HEK293T (cell line): ENCODE measurements around the gene PEMT.
"Not testable (repeated sequence)": the region's sequence is repeated elsewhere in the genome, so short reads cannot be mapped to it uniquely, and the experiment has no call there.

ENCODE experiments used
- CTCF ChIA-PET: fragments of 350-600 bp; formaldehyde crosslinking; extraction: SDS; loops from one replicate; lab custom pipeline; 2021; ENCODE audit warnings: antibody characterized with exemption, inconsistent platforms; lab: Yijun Ruan, JAX
- POLR2A ChIA-PET: fragments of 350-600 bp; formaldehyde crosslinking; extraction: SDS; loops from one replicate; lab custom pipeline; 2020; ENCODE audit warnings: antibody characterized with exemption, inconsistent platforms; lab: Yijun Ruan, JAX
- DNase-seq: peaks from one replicate; pipeline ENCODE4 v3.0.0; 2012; ENCODE audit warnings: mixed read lengths; ENCODE audit errors: extremely low spot score
- ARNT ChIP-seq: fragments of 450-650 bp; IDR thresholded peaks from 2 replicates; pipeline ENCODE4 v1.6.1; 2017; ENCODE audit warnings: mild to moderate bottlenecking
- BHLHE40 ChIP-seq: fragments of 450-650 bp; IDR thresholded peaks from 2 replicates; pipeline ENCODE4 v1.6.1; 2016; ENCODE audit warnings: mild to moderate bottlenecking, moderate library complexity, borderline replicate concordance
- CTBP1 ChIP-seq: fragments of 450-650 bp; IDR thresholded peaks from 2 replicates; pipeline ENCODE4 v1.6.1; 2016; ENCODE audit warnings: borderline replicate concordance
- ELF4 ChIP-seq: fragments of 450-650 bp; IDR thresholded peaks from 2 replicates; pipeline ENCODE4 v1.6.1; 2017; ENCODE audit warnings: antibody characterized with exemption
- FOXA1 ChIP-seq: fragments of 450-650 bp; IDR thresholded peaks from 2 replicates; pipeline ENCODE4 v1.6.1; 2016; ENCODE audit warnings: mild to moderate bottlenecking
- FOXK2 ChIP-seq: fragments of 450-650 bp; IDR thresholded peaks from 2 replicates; pipeline ENCODE4 v1.6.1; 2016; ENCODE audit warnings: mild to moderate bottlenecking
- FOXM1 ChIP-seq: fragments of 450-650 bp; IDR thresholded peaks from 2 replicates; pipeline ENCODE4 v1.6.1; 2017; ENCODE audit warnings: mild to moderate bottlenecking, borderline replicate concordance
- HDGF ChIP-seq: fragments of 450-650 bp; IDR thresholded peaks from 2 replicates; pipeline ENCODE4 v1.6.1; 2017; ENCODE audit warnings: antibody characterized with exemption, borderline replicate concordance
- L3MBTL2 ChIP-seq: fragments of 450-650 bp; conservative IDR thresholded peaks from 2 replicates; pipeline ENCODE4 v1.6.1; 2016; ENCODE audit warnings: mild to moderate bottlenecking
- LEF1 ChIP-seq: fragments of 450-650 bp; IDR thresholded peaks from 2 replicates; pipeline ENCODE4 v1.6.1; 2017; ENCODE audit warnings: mild to moderate bottlenecking, borderline replicate concordance
- NFRKB ChIP-seq: fragments of 450-650 bp; IDR thresholded peaks from 2 replicates; pipeline ENCODE4 v1.6.1; 2016; ENCODE audit warnings: mild to moderate bottlenecking, moderate library complexity
- PKNOX1 ChIP-seq: fragments of 450-650 bp; IDR thresholded peaks from 2 replicates; pipeline ENCODE4 v1.6.1; 2016
- SP1 ChIP-seq: fragments of 450-650 bp; IDR thresholded peaks from 2 replicates; pipeline ENCODE4 v1.6.1; 2017
- SUZ12 ChIP-seq: fragments of 450-650 bp; IDR thresholded peaks from 2 replicates; pipeline ENCODE4 v1.6.1; 2016; ENCODE audit warnings: mild to moderate bottlenecking
- TARDBP ChIP-seq: fragments of 450-650 bp; IDR thresholded peaks from 2 replicates; pipeline ENCODE4 v1.6.1; 2016
- ZNF384 ChIP-seq: fragments of 450-650 bp; IDR thresholded peaks from 2 replicates; pipeline ENCODE4 v1.6.1; 2016

Gene PEMT

GRCh38 chr17:17633310-17633709 lies 41.8 kb upstream of the PEMT start:
- ChIA-PET CTCF (interaction anchor here (2.2 kb wide), 1 partner anchor 8 kb away, joined by 10 read pairs; no protein-coding TSS in a partner anchor), POLR2A (interaction anchor here (1.5 kb wide), 1 partner anchor 41 kb away, joined by 5 read pairs; the partner anchor contains the start of gene PEMT)
- TF ChIP-seq FOXM1 (no peak), HDGF (no peak), FOXA1 (no peak), ARNT (no peak), NFRKB (no peak), SP1 (no peak), FOXK2 (no peak), L3MBTL2 (no peak), ZNF384 (no peak), LEF1 (no peak), BHLHE40 (no peak), SUZ12 (no peak), PKNOX1 (no peak)
- no peak for DNase-seq

GRCh38 chr17:17632690-17633089 lies 41.2 kb upstream of the PEMT start:
- CTCF ChIA-PET, result interaction anchor here (2.2 kb wide), 1 partner anchor 9 kb away, joined by 10 read pairs; no protein-coding TSS in a partner anchor
- POLR2A ChIA-PET, result interaction anchor here (0.6 to 1.5 kb wide), 2 partner anchors 41 to 317 kb away, joined by 3 to 5 read pairs; partner anchors contain the start of gene PEMT

GRCh38 chr17:17628388-17629008 lies 37.0 kb upstream of the PEMT start:
- DNase-seq, result no peak
- TF ChIP-seq PKNOX1 (no peak), HDGF (no peak), LEF1 (no peak)
- ChIA-PET POLR2A (no interaction called here), CTCF (no interaction called here)

More at GRCh38 chr17:17632690-17633089, 41.2 kb upstream of the PEMT start:
- DNase-seq, result not testable (repeated sequence)

- DNase-seq, result no peak
- CTCF ChIA-PET, result no interaction called here
These were observed 35.3 kb upstream of the PEMT start for GRCh38 chr17:17626840-17627239.

GRCh38 chr17:17626151-17626805 lies 34.8 kb upstream of the PEMT start:
- ChIA-PET POLR2A (no interaction called here), CTCF (no interaction called here)
- DNase-seq, result no peak
- no peak for TF ChIP-seq ARNT

More at GRCh38 chr17:17626840-17627239, 35.3 kb upstream of the PEMT start:
- TF ChIP-seq FOXA1 (no peak), CTBP1 (no peak), ARNT (no peak), L3MBTL2 (no peak), BHLHE40 (no peak), FOXM1 (no peak), HDGF (no peak), ZNF384 (no peak), TARDBP (no peak), NFRKB (no peak), LEF1 (no peak), FOXK2 (no peak), SUZ12 (no peak), ELF4 (no peak), SP1 (no peak), PKNOX1 (no peak)
- POLR2A ChIA-PET, result no interaction called here

- TF ChIP-seq CTBP1, result no peak
- TF ChIP-seq LEF1, result no peak
- no peak for TF ChIP-seq HDGF
- TF ChIP-seq FOXA1, result no peak
- TF ChIP-seq SUZ12, result no peak
- no peak for TF ChIP-seq ZNF384
- TF ChIP-seq SP1, result no peak
- no peak for TF ChIP-seq FOXM1
- no peak for TF ChIP-seq ARNT
- TF ChIP-seq PKNOX1, result no peak
- TF ChIP-seq L3MBTL2, result no peak
- no peak for TF ChIP-seq TARDBP
- CTCF ChIA-PET, result interaction anchor here (2.5 kb wide), 1 partner anchor 11 kb away, joined by 11 read pairs; no protein-coding TSS in a partner anchor
- DNase-seq, result no peak
- POLR2A ChIA-PET, result no interaction called here
These were observed 33.2 kb upstream of the PEMT start for GRCh38 chr17:17624741-17625140.
